H1 (cell line): ENCODE data around the gene ACTL10. TPM values are rescaled to one million over a fixed set of nuclear protein-coding genes. Genes with fewer than 3 reads are reported as not detected.

Experiments
- CTCF ChIA-PET: fragments of 300-600 bp; sonication (Branson Sonifier 250); formaldehyde crosslinking; loops from one replicate; lab custom pipeline; 2021; ENCODE audit not compliant: partially characterized antibody; lab: Charles Lee
- POLR2A ChIA-PET: fragments of 300-600 bp; sonication (Branson Sonifier 250); formaldehyde crosslinking; loops from one replicate; lab custom pipeline; 2021; ENCODE audit warnings: inconsistent platforms; ENCODE audit not compliant: partially characterized antibody; lab: Charles Lee
- DNase-seq, 2 experiments: peaks; one replicate each; pipeline versions ENCODE4 v3.0.0 to v3.0.0-alpha.2; 2010 to 2022; ENCODE audit warnings: low spot score in 2 of 2, low read depth in 1 of 2, mixed read lengths in 1 of 2
- FAIRE-seq: peaks from 2 replicates; lab custom pipeline; 2011; peaks lifted over from hg19 to GRCh38; lab: Jason Lieb, UNC
- H2AFZ ChIP-seq: 2 replicates; pipeline ENCODE4 v1.8.1; 2012; ENCODE audit warnings: low read length, inconsistent platforms
- H2AK5ac ChIP-seq: 2 replicates; pipeline ENCODE4 v1.6.1; 2013; ENCODE audit warnings: low read depth, low read length
- H2BK120ac ChIP-seq: replicated peaks from 2 replicates; pipeline ENCODE3; 2013; ENCODE audit warnings: low read depth, low read length, inconsistent platforms
- H2BK12ac ChIP-seq: 2 replicates; pipeline ENCODE4 v1.6.1; 2013; ENCODE audit warnings: low read depth, low read length
- H2BK15ac ChIP-seq: 2 replicates; pipeline ENCODE4 v1.6.1; 2013; ENCODE audit warnings: low read length
- H2BK20ac ChIP-seq: 2 replicates; pipeline ENCODE4 v1.6.1; 2013; ENCODE audit warnings: low read length
- H2BK5ac ChIP-seq: 2 replicates; pipeline ENCODE4 v1.6.1; 2013; ENCODE audit warnings: low read depth, low read length
- H3K14ac ChIP-seq: 2 replicates; pipeline ENCODE4 v1.6.1; 2013; ENCODE audit warnings: inconsistent platforms; ENCODE audit not compliant: insufficient read length
- H3K18ac ChIP-seq: 2 replicates; pipeline ENCODE4 v1.6.1; 2013; ENCODE audit warnings: low read length; ENCODE audit errors: extremely low read depth
- H3K23ac ChIP-seq: 2 replicates; pipeline ENCODE4 v1.6.1; 2013; ENCODE audit warnings: inconsistent platforms; ENCODE audit not compliant: insufficient read length
- H3K23me2 ChIP-seq: 2 replicates; pipeline ENCODE4 v1.6.1; 2013; ENCODE audit warnings: low read depth, low read length
- H3K27ac ChIP-seq: 2 replicates; pipeline ENCODE4 v1.6.1; 2011; ENCODE audit warnings: low read depth, low read length, inconsistent platforms
- H3K27me3 ChIP-seq, 4 experiments: replicated peaks in 1 of 4; 1 replicate in 1 of 4; 2 replicates in 3 of 4; pipeline versions ENCODE4 v1.6.1 to v1.8.1; 2011 to 2013; ENCODE audit warnings: low read length in 3 of 4, mild to moderate bottlenecking in 3 of 4, inconsistent platforms in 2 of 4, mixed read lengths in 2 of 4, moderate library complexity in 1 of 4; ENCODE audit not compliant: control insufficient read depth in 3 of 4, insufficient read depth in 3 of 4; ENCODE audit errors: extremely low read depth in 1 of 4
- H3K36me3 ChIP-seq, 4 experiments: 2 replicates each; pipeline versions ENCODE4 v1.6.1 to v1.8.1; 2011 to 2013; ENCODE audit warnings: mild to moderate bottlenecking in 4 of 4, low read length in 3 of 4, moderate library complexity in 2 of 4, control low read depth in 1 of 4, inconsistent platforms in 1 of 4; ENCODE audit not compliant: insufficient read depth in 4 of 4, control insufficient read depth in 2 of 4
- H3K4ac ChIP-seq: replicated peaks from 2 replicates; pipeline ENCODE3; 2013; ENCODE audit warnings: low read length, low read depth, mixed read lengths, inconsistent platforms; ENCODE audit not compliant: insufficient read length
- H3K4me1 ChIP-seq, 4 experiments: replicated peaks in 1 of 4; 1 replicate in 1 of 4; 2 replicates in 3 of 4; pipeline versions ENCODE4 v1.6.1 to v1.8.1; 2011 to 2013; ENCODE audit warnings: low read length in 3 of 4, inconsistent platforms in 2 of 4, mixed read lengths in 1 of 4; ENCODE audit not compliant: insufficient read depth in 4 of 4, control insufficient read depth in 3 of 4
- H3K4me2 ChIP-seq, 2 experiments: 2 replicates each; pipeline versions ENCODE4 v1.6.1 to v1.8.1; 2011 to 2013; ENCODE audit warnings: low read depth in 2 of 2, low read length in 2 of 2, control low read depth in 1 of 2, inconsistent platforms in 1 of 2, mild to moderate bottlenecking in 1 of 2; ENCODE audit not compliant: insufficient read depth in 1 of 2
- H3K4me3 ChIP-seq, 4 experiments: fragments of 200-600, 300-600 bp in 1 of 4; sonication (generic), shearing (Covaris generic), sonication (Bioruptor Twin) in 1 of 4; 2 replicates each; pipeline versions ENCODE4 v1.5.1 to v1.8.1; 2011 to 2016; ENCODE audit warnings: low read length in 4 of 4, low read depth in 3 of 4, control low read depth in 2 of 4, inconsistent platforms in 2 of 4, mild to moderate bottlenecking in 2 of 4, mixed read lengths in 1 of 4, moderate library complexity in 1 of 4; ENCODE audit not compliant: insufficient read depth in 2 of 4; ENCODE audit errors: extremely low read depth in 1 of 4
- H3K56ac ChIP-seq: replicated peaks from 2 replicates; pipeline ENCODE3; 2013; ENCODE audit warnings: low read depth, mild to moderate bottlenecking, mixed read lengths, low read length, inconsistent platforms; ENCODE audit not compliant: insufficient read length
- H3K79me1 ChIP-seq: 2 replicates; pipeline ENCODE4 v1.6.1; 2013; ENCODE audit warnings: low read depth, low read length, control low read depth
- H3K79me2 ChIP-seq, 2 experiments: 2 replicates each; pipeline versions ENCODE4 v1.6.1 to v1.8.1; 2012 to 2013; ENCODE audit warnings: low read length in 2 of 2, mild to moderate bottlenecking in 2 of 2, inconsistent platforms in 1 of 2; ENCODE audit not compliant: insufficient read depth in 2 of 2, control insufficient read depth in 1 of 2
- H3K9ac ChIP-seq, 4 experiments: replicated peaks in 1 of 4; 1 replicate in 1 of 4; 2 replicates in 3 of 4; pipeline versions ENCODE4 v1.6.1 to v1.8.1; 2011 to 2013; ENCODE audit warnings: low read depth in 3 of 4, low read length in 3 of 4, control low read depth in 2 of 4, mild to moderate bottlenecking in 2 of 4, moderate library complexity in 2 of 4, inconsistent platforms in 1 of 4; ENCODE audit errors: extremely low read depth in 1 of 4
- H3K9me3 ChIP-seq, 2 experiments: 2 replicates each; pipeline versions ENCODE4 v1.6.1 to v1.8.1; 2012 to 2013; ENCODE audit warnings: mild to moderate bottlenecking in 2 of 2, moderate library complexity in 2 of 2, control low read depth in 1 of 2, inconsistent platforms in 1 of 2, low read depth in 1 of 2, low read length in 1 of 2, mixed read lengths in 1 of 2; ENCODE audit not compliant: insufficient read depth in 2 of 2
- H4K20me1 ChIP-seq, 2 experiments: replicated peaks in 1 of 2; 2 replicates each; pipeline versions ENCODE3 to v1.8.1; 2011 to 2013; ENCODE audit warnings: inconsistent platforms in 2 of 2, low read length in 2 of 2, mild to moderate bottlenecking in 1 of 2; ENCODE audit not compliant: insufficient read depth in 2 of 2, control insufficient read depth in 1 of 2
- H4K5ac ChIP-seq: 2 replicates; pipeline ENCODE4 v1.6.1; 2013; ENCODE audit warnings: low read length, low read depth, mixed read lengths, inconsistent platforms; ENCODE audit not compliant: insufficient read length
- H4K8ac ChIP-seq: 2 replicates; pipeline ENCODE4 v1.8.0; 2013; ENCODE audit warnings: mild to moderate bottlenecking, moderate library complexity, low read length, inconsistent platforms; ENCODE audit not compliant: insufficient read depth; ENCODE audit errors: extremely low read depth
- H4K91ac ChIP-seq: replicated peaks from 2 replicates; pipeline ENCODE3; 2013; ENCODE audit warnings: low read length, mixed read lengths, inconsistent platforms; ENCODE audit not compliant: insufficient read length
- KDM4A ChIP-seq: IDR thresholded peaks from one replicate; pipeline ENCODE4 v1.7.1; 2012; ENCODE audit warnings: low read depth, mild to moderate bottlenecking, moderate library complexity, low read length, inconsistent platforms; ENCODE audit not compliant: severe bottlenecking
- PHF8 ChIP-seq: fragments of 200-600 bp; sonication (generic); conservative IDR thresholded peaks from 2 replicates; pipeline ENCODE4 v1.7.1; 2012; ENCODE audit warnings: low read depth, mild to moderate bottlenecking, inconsistent platforms, low read length, moderate library complexity
- YY1 ChIP-seq: IDR thresholded peaks from 2 replicates; pipeline ENCODE4 v1.6.1; 2011; ENCODE audit warnings: low read depth, mild to moderate bottlenecking, low read length
- WGBS, 2 experiments: shearing (Covaris generic) in 1 of 2; methylation state at CpG; one replicate each; pipeline versions ENCODE4 v1.1.6 to v1.1.7; 2013 to 2015; ENCODE audit warnings: low lambda C conversion rate in 2 of 2, mixed read lengths in 2 of 2, inconsistent platforms in 1 of 2, low coverage in 1 of 2, missing lambda C conversion rate in 1 of 2; ENCODE audit not compliant: insufficient replicate concordance in 2 of 2, insufficient coverage in 1 of 2, insufficient read length in 1 of 2; ENCODE audit errors: extremely low coverage in 1 of 2, missing lambda C conversion rate in 1 of 2; 5-methylcytosine and 5-hydroxymethylcytosine counted together
- polyA plus RNA-seq, 7 experiments: library from polyadenylated mRNA; depleted of rRNA in 3 of 7; stranded (reverse) in 5 of 7; unstranded in 2 of 7; fragments of >200 nt in 5 of 7; fragments of 200-250 nt in 2 of 7; gene quantifications; 1 replicate in 5 of 7; 2 replicates in 1 of 7; 4 replicates in 1 of 7; pipeline versions ENCODE4 v1.2.1 to v1.2.3, GENCODE V29; 2011 to 2013; ENCODE audit warnings: missing spikeins in 2 of 7, mixed read lengths in 2 of 7
- total RNA-seq: library from RNA; stranded (reverse); fragmentation: NEBNext Ultra II Directional; extraction: Animal tissue kit (Norgen Biotek cat#: 25700); gene quantifications from 2 replicates; pipeline ENCODE4 v1.2.1, GENCODE V29; 2021
- TF ChIP-seq, protein P1 (sequence below): IDR thresholded peaks from 2 replicates; pipeline ENCODE4 v1.6.1; 2011; ENCODE audit warnings: low read depth, mild to moderate bottlenecking, low read length; ENCODE audit not compliant: insufficient read depth

ACTL10 gene
- total and polyA plus RNA-seq, 2 of the 8 experiments (the other 6 are each of a cell fraction or from before 2014, with no cell fraction given): 0.26 TPM; not detected in 1

GRCh38 chr20:33673410-33674293, 6.9 kb downstream of the ACTL10 start:
- H2AFZ ChIP-seq: no peak overlapping the region
- CTCF ChIA-PET: interaction anchor here (1.0 to 1.8 kb wide), 4 partner anchors 9 to 20 kb away, joined by 3 to 6 read pairs (median 4); partner anchors contain the start of gene E2F1

More at GRCh38 chr20:33673410-33674293, 6.9 kb downstream of the ACTL10 start:
- H2BK120ac ChIP-seq: no peak overlapping the region
- peak overlapping the region; percentile 71; the same call in 1 of the 2 replicates for H2AK5ac ChIP-seq
- peak overlapping the region; percentile 87 for H3K4ac ChIP-seq
- no peak for FAIRE-seq
- H3K4me2 ChIP-seq: peak overlapping the region; percentile 85 to 97
- H3K9ac ChIP-seq: peak overlapping the region; percentile 34 to 75 (median 65); a peak in 6 of 7 replicates
- H3K4me1 ChIP-seq: peaks cover 0 to 22% (median 11%) of the 10 kb centered on the region in 4 experiments; a peak in 4 of 7 replicates
- H4K20me1 ChIP-seq: peaks cover 0 to 27% of the 10 kb centered on the region in 2 experiments
- H3K79me2 ChIP-seq: no peaks in the 10 kb centered on the region
- H3K79me1 ChIP-seq: no peaks in the 10 kb centered on the region; the same call in 1 of the 2 replicates
- H3K18ac ChIP-seq: peak overlapping the region; percentile 32; the same call in 1 of the 2 replicates
- H3K4me3 ChIP-seq: peak overlapping the region; percentile 52 to 77 (median 68)
- no peak for DNase-seq
- TF ChIP-seq, protein P1, sequence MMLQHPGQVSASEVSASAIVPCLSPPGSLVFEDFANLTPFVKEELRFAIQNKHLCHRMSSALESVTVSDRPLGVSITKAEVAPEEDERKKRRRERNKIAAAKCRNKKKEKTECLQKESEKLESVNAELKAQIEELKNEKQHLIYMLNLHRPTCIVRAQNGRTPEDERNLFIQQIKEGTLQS: no peak
- TF ChIP-seq KDM4A (peak; percentile 28), PHF8 (0 out of 2 replicates have a peak, but pooled peaks have one; percentile 15), YY1 (no peak)
- peak overlapping the region; percentile 89 for H4K91ac ChIP-seq
- H2BK5ac ChIP-seq: 0 out of 2 replicates have a peak overlapping the region, but pooled peaks have one; percentile 18
- H3K14ac ChIP-seq: no peak overlapping the region
- no peak overlapping the region for H3K23ac ChIP-seq
- POLR2A ChIA-PET: interaction anchor here (1.1 to 17.9 kb wide), 5 partner anchors 5 to 46 kb away, joined by 3 to 245 read pairs (median 10); partner anchors contain the start of genes ACTL10, C20orf144, NECAB3 and PXMP4
- peak overlapping the region; percentile 45 for H4K8ac ChIP-seq
- H3K56ac ChIP-seq: peak overlapping the region; percentile 72
- 22% methylated on average over 9 of the region's 29 CpGs; no CpG with 5 or more reads in 1 of the 2 experiments for WGBS, 2 experiments
- peaks cover 13% of the 10 kb centered on the region for H3K23me2 ChIP-seq
- peak overlapping the region; percentile 46; the same call in 1 of the 2 replicates for H2BK15ac ChIP-seq
- H4K5ac ChIP-seq: peak overlapping the region; percentile 7
- no peak overlapping the region; the same call in 1 of the 2 replicates for H3K27ac ChIP-seq
- no peaks in the 10 kb centered on the region for H3K27me3 ChIP-seq
- no peak overlapping the region for H2BK20ac ChIP-seq
- no peaks in the 10 kb centered on the region for H3K9me3 ChIP-seq
- peaks cover 12 to 24% (median 21%) of the 10 kb centered on the region in 4 experiments; a peak in 7 of 8 replicates for H3K36me3 ChIP-seq
- peak overlapping the region; percentile 55; the same call in 1 of the 2 replicates for H2BK12ac ChIP-seq
